ENCODE results near the gene TTYH3.

GRCh38 chr7:2633538-2634266 is 1.9 kb downstream of the TTYH3 start:
- no peak for TF ChIP-seq CTCF (optimal IDR thresholded peaks at IDR 0.05 in 1 of 3, IDR thresholded peaks at IDR 0.05 in 1 of 3, conservative IDR thresholded peaks at IDR 0.05 in 1 of 3; ENCODE audit: extremely low read depth in 1 of 3, insufficient read depth in 2 of 3, low read length in 3 of 3)
- no peak for TF ChIP-seq EZH2 (IDR thresholded peaks at IDR 0.05; ENCODE audit: low read length)
